Keratinocyte (primary cell): ENCODE results near the gene SLC22A12. TPM values are rescaled to one million over a fixed set of nuclear protein-coding genes. Genes with fewer than 3 reads are reported as not detected.

Experiments
- DNase-seq: peaks from one replicate; pipeline ENCODE4 v3.0.0-alpha.2; 2011; ENCODE audit warnings: low read depth, missing footprints, low spot score
- FAIRE-seq: peaks from 2 replicates; lab custom pipeline; 2011; peaks lifted over from hg19 to GRCh38; lab: Jason Lieb, UNC
- H2AFZ ChIP-seq: 2 replicates; pipeline ENCODE4 v1.6.0; 2012; ENCODE audit warnings: low read length, control low read depth, inconsistent platforms; ENCODE audit not compliant: control insufficient read depth
- H3K27ac ChIP-seq: 2 replicates; pipeline ENCODE4 v1.5.1; 2011; ENCODE audit warnings: low read length; ENCODE audit not compliant: control insufficient read depth, insufficient read depth
- H3K27me3 ChIP-seq: 3 replicates; pipeline ENCODE4 v1.6.0; 2011; ENCODE audit warnings: low read length; ENCODE audit not compliant: control insufficient read depth, insufficient read depth; ENCODE audit errors: extremely low read depth
- H3K36me3 ChIP-seq, 2 experiments: 2 replicates in 1 of 2; 3 replicates in 1 of 2; pipeline ENCODE4 v1.5.1; 2011; ENCODE audit warnings: low read length in 2 of 2, mild to moderate bottlenecking in 1 of 2; ENCODE audit not compliant: control insufficient read depth in 2 of 2, insufficient read depth in 2 of 2; ENCODE audit errors: extremely low read depth in 1 of 2
- H3K4me1 ChIP-seq: 3 replicates; pipeline ENCODE4 v1.5.1; 2011; ENCODE audit warnings: low read length; ENCODE audit not compliant: control insufficient read depth, insufficient read depth; ENCODE audit errors: extremely low read depth
- H3K4me2 ChIP-seq: 3 replicates; pipeline ENCODE4 v1.6.0; 2011; ENCODE audit warnings: low read depth, low read length; ENCODE audit not compliant: control insufficient read depth, insufficient read depth; ENCODE audit errors: extremely low read depth
- H3K4me3 ChIP-seq, 3 experiments: fragments of 200-600 bp in 1 of 3; sonication (generic) in 1 of 3; 2 replicates in 2 of 3; 3 replicates in 1 of 3; pipeline ENCODE4 v1.5.1; 2011 to 2016; ENCODE audit warnings: low read length in 3 of 3, mild to moderate bottlenecking in 3 of 3, control low read depth in 2 of 3, inconsistent platforms in 1 of 3, low read depth in 1 of 3, mixed read lengths in 1 of 3, mixed run types in 1 of 3, moderate library complexity in 1 of 3; ENCODE audit not compliant: control insufficient read depth in 2 of 3, insufficient read depth in 2 of 3; ENCODE audit errors: extremely low read depth in 1 of 3
- H3K79me2 ChIP-seq: 2 replicates; pipeline ENCODE4 v1.6.0; 2012; ENCODE audit warnings: low read length; ENCODE audit not compliant: control insufficient read depth, insufficient read depth
- H3K9ac ChIP-seq: 3 replicates; pipeline ENCODE4 v1.6.0; 2011; ENCODE audit warnings: low read length; ENCODE audit not compliant: control insufficient read depth, insufficient read depth; ENCODE audit errors: extremely low read depth
- H3K9me1 ChIP-seq: 3 replicates; pipeline ENCODE4 v1.6.0; 2011; ENCODE audit warnings: low read length; ENCODE audit not compliant: control insufficient read depth, insufficient read depth; ENCODE audit errors: extremely low read depth
- H3K9me3 ChIP-seq: 2 replicates; pipeline ENCODE4 v1.5.1; 2012; ENCODE audit warnings: low read depth, low read length; ENCODE audit not compliant: control insufficient read depth
- H4K20me1 ChIP-seq: 3 replicates; pipeline ENCODE4 v1.6.0; 2011; ENCODE audit warnings: low read length; ENCODE audit not compliant: control insufficient read depth, insufficient read depth; ENCODE audit errors: extremely low read depth
- CTCF ChIP-seq, 3 experiments: IDR thresholded peaks in 1 of 3; conservative IDR thresholded peaks in 1 of 3; optimal IDR thresholded peaks in 1 of 3; 2 replicates in 2 of 3; 3 replicates in 1 of 3; pipeline versions ENCODE3 to v1.5.1; 2011; ENCODE audit warnings: low read length in 3 of 3, mild to moderate bottlenecking in 3 of 3, moderate library complexity in 2 of 3, control low read depth in 1 of 3, inconsistent platforms in 1 of 3; ENCODE audit not compliant: insufficient read depth in 2 of 3; ENCODE audit errors: extremely low read depth in 1 of 3
- EZH2 ChIP-seq: IDR thresholded peaks from one replicate; pipeline ENCODE4 v1.6.1; 2012; ENCODE audit warnings: inconsistent platforms, mild to moderate bottlenecking, low read length, moderate library complexity
- dilution Hi-C: fragments of 300-500 bp; cut with MboI; formaldehyde crosslinking; loops from one replicate; pipeline ENCODE4 v1.7.0; 2020; ENCODE audit warnings: low sequenced_read_pairs; ENCODE audit not compliant: extremely low pct_ligation_motif_present
- polyA plus RNA-seq, 5 experiments: library from polyadenylated mRNA; depleted of rRNA in 3 of 5; stranded (reverse) in 3 of 5; stranded (forward) in 1 of 5; unstranded in 1 of 5; fragments of >200 nt; gene quantifications; 1 replicate in 1 of 5; 2 replicates in 3 of 5; 3 replicates in 1 of 5; pipeline versions ENCODE4 v1.2.1 to v1.2.3, GENCODE V29; 2011 to 2012; ENCODE audit warnings: missing spikeins in 2 of 5, low read depth in 1 of 5, low replicate concordance in 1 of 5

SLC22A12 gene
- polyA plus RNA-seq, 1 donor (not counting 4 experiments of a cell fraction or from before 2014, with no cell fraction given), result not detected

GRCh38 chr11:64583296-64584262 is 7.4 kb upstream of the SLC22A12 start:
- no peaks in the 10 kb centered on the region for H3K4me1 ChIP-seq
- no peaks in the 10 kb centered on the region for H3K36me3 ChIP-seq
- no peak overlapping the region for H3K9ac ChIP-seq
- H3K4me2 ChIP-seq, result no peak overlapping the region
- H3K27ac ChIP-seq, result no peak overlapping the region
- H3K9me1 ChIP-seq, result no peaks in the 10 kb centered on the region
- no peaks in the 10 kb centered on the region for H3K79me2 ChIP-seq
- H3K9me3 ChIP-seq, result peaks cover 2% of the 10 kb centered on the region
- dilution Hi-C loops, result no loop called here
- H3K27me3 ChIP-seq, result no peaks in the 10 kb centered on the region
- H3K4me3 ChIP-seq, result no peak overlapping the region
- H2AFZ ChIP-seq, result no peak overlapping the region
- H4K20me1 ChIP-seq, result no peaks in the 10 kb centered on the region
- DNase-seq (no peak), FAIRE-seq (no peak)
- no peak for TF ChIP-seq EZH2
- no peak for TF ChIP-seq CTCF (optimal IDR thresholded peaks at IDR 0.05 in 1 of 3, IDR thresholded peaks at IDR 0.05 in 1 of 3, conservative IDR thresholded peaks at IDR 0.05 in 1 of 3; ENCODE audit: extremely low read depth in 1 of 3, insufficient read depth in 2 of 3, low read length in 3 of 3)

GRCh38 chr11:64585150-64585549 is 5.9 kb upstream of the SLC22A12 start:
- no peaks in the 10 kb centered on the region for H3K79me2 ChIP-seq
- no peaks in the 10 kb centered on the region for H4K20me1 ChIP-seq
- H3K27ac ChIP-seq, result no peak overlapping the region
- H3K4me3 ChIP-seq, result no peak overlapping the region
- DNase-seq (no peak), FAIRE-seq (no peak)
- no peaks in the 10 kb centered on the region for H3K36me3 ChIP-seq
- dilution Hi-C loops, result no loop called here
- H3K9ac ChIP-seq, result no peak overlapping the region
- H3K27me3 ChIP-seq, result no peaks in the 10 kb centered on the region
- TF ChIP-seq CTCF (optimal IDR thresholded peaks at IDR 0.05 in 1 of 3, IDR thresholded peaks at IDR 0.05 in 1 of 3, conservative IDR thresholded peaks at IDR 0.05 in 1 of 3; ENCODE audit: extremely low read depth in 1 of 3, insufficient read depth in 2 of 3, low read length in 3 of 3) (no peak), EZH2 (no peak)
- no peak overlapping the region for H3K4me2 ChIP-seq
- no peaks in the 10 kb centered on the region for H3K4me1 ChIP-seq
- no peak overlapping the region for H2AFZ ChIP-seq
- peaks cover 2% of the 10 kb centered on the region for H3K9me3 ChIP-seq
- no peaks in the 10 kb centered on the region for H3K9me1 ChIP-seq
